GM12878 (cell line): ENCODE results near the gene LASP1NB.

Source experiments
- ATAC-seq: fragments of 200-7000 bp; cut with Tn5 transposase; 3 replicates; pipeline ENCODE4 v1.9.1; 2020; ENCODE audit warnings: mild to moderate bottlenecking, moderate library complexity
- BruUV-seq: library from RNA; stranded (reverse); fragments of 400-500 nt; replicated peaks from 2 replicates; lab custom pipeline; 2021; lab: Mats Ljungman, UMichigan
- CTCF ChIA-PET: fragments of 300-600 bp; sonication (Branson Sonifier 250); formaldehyde crosslinking; extraction: SDS; loops from one replicate; lab custom pipeline; 2021; ENCODE audit warnings: inconsistent platforms; lab: Yijun Ruan, JAX
- POLR2A ChIA-PET: fragments of 350-600 bp; formaldehyde crosslinking; extraction: SDS; loops from one replicate; lab custom pipeline; 2021; ENCODE audit warnings: inconsistent platforms; lab: Charles Lee
- RAD21 ChIA-PET: fragments of 300-600 bp; sonication (Branson Sonifier 250); formaldehyde crosslinking; loops from one replicate; lab custom pipeline; 2023; ENCODE audit warnings: antibody characterized with exemption; ENCODE audit not compliant: unreplicated experiment; lab: Charles Lee
- SMC1A ChIA-PET: fragments of 300-600 bp; sonication (Branson Sonifier 250); formaldehyde crosslinking; loops from one replicate; lab custom pipeline; 2023; ENCODE audit not compliant: unreplicated experiment, uncharacterized antibody; lab: Charles Lee
- DNase-seq: peaks from one replicate; pipeline ENCODE4 v3.0.0-alpha.2; 2011; ENCODE audit warnings: low read depth, low spot score
- FAIRE-seq: peaks from 3 replicates; lab custom pipeline; 2011; peaks lifted over from hg19 to GRCh38; lab: Jason Lieb, UNC
- H2AFZ ChIP-seq: 2 replicates; pipeline ENCODE4 v1.6.0; 2011; ENCODE audit warnings: low read depth, low read length, control low read depth; ENCODE audit not compliant: control insufficient read depth
- H3K27ac ChIP-seq: 2 replicates; pipeline ENCODE4 v1.5.1; 2011; ENCODE audit warnings: control low read depth; ENCODE audit not compliant: control insufficient read depth, insufficient read depth
- H3K27me3 ChIP-seq, 2 experiments: replicated peaks in 1 of 2; 2 replicates each; pipeline versions ENCODE4 v1.6.0 to v1.6.1; 2011; ENCODE audit warnings: low read length in 1 of 2; ENCODE audit not compliant: control insufficient read depth in 2 of 2, insufficient read depth in 2 of 2
- H3K36me3 ChIP-seq, 2 experiments: 2 replicates each; pipeline ENCODE4 v1.5.1; 2011; ENCODE audit warnings: low read length in 1 of 2; ENCODE audit not compliant: control insufficient read depth in 2 of 2, insufficient read depth in 2 of 2
- H3K4me1 ChIP-seq: 2 replicates; pipeline ENCODE4 v1.6.1; 2011; ENCODE audit warnings: mild to moderate bottlenecking, low read length, moderate library complexity, mixed read lengths; ENCODE audit not compliant: control insufficient read depth, insufficient read depth
- H3K4me2 ChIP-seq: 2 replicates; pipeline ENCODE4 v1.6.0; 2011; ENCODE audit warnings: control low read depth; ENCODE audit not compliant: control insufficient read depth, insufficient read depth
- H3K4me3 ChIP-seq: fragments of 200-600 bp; sonication (generic); 2 replicates; pipeline ENCODE4 v1.5.1; 2016
- H3K79me2 ChIP-seq: 2 replicates; pipeline ENCODE4 v1.6.0; 2011; ENCODE audit warnings: low read length; ENCODE audit not compliant: control insufficient read depth, insufficient read depth
- H3K9ac ChIP-seq: 2 replicates; pipeline ENCODE4 v1.8.0; 2011; ENCODE audit warnings: low read length, control low read depth, mixed read lengths; ENCODE audit not compliant: control insufficient read depth, insufficient read depth
- H3K9me3 ChIP-seq: replicated peaks from 3 replicates; pipeline ENCODE4 v1.5.1; 2011; ENCODE audit warnings: mild to moderate bottlenecking, low read length; ENCODE audit not compliant: control insufficient read depth, insufficient read depth
- H4K20me1 ChIP-seq: 2 replicates; pipeline ENCODE4 v1.6.0; 2011; ENCODE audit not compliant: control insufficient read depth, insufficient read depth
- NR2C2 ChIP-seq: IDR thresholded peaks from 2 replicates; pipeline ENCODE4 v1.6.1; 2011; ENCODE audit warnings: borderline replicate concordance, low read depth; ENCODE audit not compliant: control insufficient read depth, insufficient read length
- RAD51 ChIP-seq: fragments of 450-650 bp; IDR thresholded peaks from 2 replicates; pipeline ENCODE4 v1.6.1; 2016; ENCODE audit warnings: moderate library complexity, mild to moderate bottlenecking, inconsistent platforms
- WGBS: methylation state at CpG from one replicate; pipeline ENCODE4 v1.1.6; 2016; ENCODE audit warnings: low lambda C conversion rate; ENCODE audit not compliant: insufficient replicate concordance, insufficient coverage; ENCODE audit errors: missing lambda C conversion rate; 5-methylcytosine and 5-hydroxymethylcytosine counted together
- in situ Hi-C: fragments of 300-500 bp; cut with MboI; formaldehyde crosslinking; loops from 9 replicates; pipeline ENCODE4 v1.14.3; 2018; ENCODE audit warnings: mixed read lengths
- intact Hi-C: fragments of 100-400 bp; cut with micrococcal nuclease; formaldehyde crosslinking; loops from one replicate; pipeline ENCODE4 v1.14.2; 2022; ENCODE audit not compliant: unreplicated experiment
- TF ChIP-seq, protein P1 (sequence below): fragments of 450-650 bp; IDR thresholded peaks from 2 replicates; pipeline ENCODE4 v1.6.1; 2017; ENCODE audit warnings: low read depth, mild to moderate bottlenecking, moderate library complexity
- TF ChIP-seq, protein P2 (sequence below): fragments of 450-650 bp; IDR thresholded peaks from 2 replicates; pipeline ENCODE4 v1.6.1; 2017; ENCODE audit warnings: mild to moderate bottlenecking, moderate library complexity

The LASP1NB gene

DNA sequence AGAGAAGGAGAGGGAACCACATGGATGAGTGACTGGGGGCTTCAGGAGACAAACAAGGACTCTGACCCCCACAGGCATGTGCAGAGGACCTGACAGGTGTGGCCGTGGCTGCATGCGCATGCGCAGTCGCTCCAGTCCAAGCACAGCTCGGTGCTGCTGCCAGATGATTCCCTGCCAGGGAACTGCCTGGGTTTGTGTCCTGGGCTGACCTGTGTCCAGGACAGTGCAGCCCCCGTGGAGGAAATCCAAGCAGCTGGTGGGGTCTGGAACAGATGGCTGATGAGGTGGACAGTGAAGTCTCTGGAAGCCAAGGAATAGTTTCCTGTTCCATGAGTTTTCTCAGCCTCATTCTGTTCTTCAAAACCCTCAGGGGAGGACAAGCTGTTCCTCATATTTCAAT, 28.2 kb upstream of the LASP1NB start:
- ChIA-PET POLR2A (interaction anchor here (0.9 to 2.8 kb wide), 3 partner anchors 27 to 43 kb away, joined by 4 to 21 read pairs (median 10); partner anchors contain the start of genes LASP1 and RPL23), RAD21 (interaction anchor here (1.0 to 2.4 kb wide), 3 partner anchors 25 to 86 kb away, joined by 6 to 10 read pairs (median 7); partner anchors contain the start of gene LASP1), SMC1A (interaction anchor here (1.6 to 1.7 kb wide), 3 partner anchors 15 to 43 kb away, joined by 6 to 7 read pairs (median 6); partner anchors contain the start of gene RPL23), CTCF (interaction anchor here (0.9 to 2.0 kb wide), 4 partner anchors 11 to 277 kb away, joined by 3 to 6 read pairs (median 3); no protein-coding TSS in a partner anchor)
- FAIRE-seq (no peak), ATAC-seq (no peak), DNase-seq (no peak)
- Histone ChIP-seq H3K36me3 (peaks cover 19 to 33% of the 10 kb centered on the region in 2 experiments), H4K20me1 (no peaks in the 10 kb centered on the region), H3K4me1 (peaks cover 28% of the 10 kb centered on the region), H3K9ac (no peak overlapping the region), H3K27me3 (no peaks in the 10 kb centered on the region), H3K4me2 (no peak overlapping the region), H3K27ac (no peak overlapping the region), H3K9me3 (no peaks in the 10 kb centered on the region; the same call in 2 of the 3 replicates), H2AFZ (no peak overlapping the region), H3K4me3 (no peak overlapping the region), H3K79me2 (peaks cover 4% of the 10 kb centered on the region)
- in situ Hi-C loops, result no loop called here
- TF ChIP-seq RAD51 (no peak), NR2C2 (no peak)
- TF ChIP-seq, protein P1, sequence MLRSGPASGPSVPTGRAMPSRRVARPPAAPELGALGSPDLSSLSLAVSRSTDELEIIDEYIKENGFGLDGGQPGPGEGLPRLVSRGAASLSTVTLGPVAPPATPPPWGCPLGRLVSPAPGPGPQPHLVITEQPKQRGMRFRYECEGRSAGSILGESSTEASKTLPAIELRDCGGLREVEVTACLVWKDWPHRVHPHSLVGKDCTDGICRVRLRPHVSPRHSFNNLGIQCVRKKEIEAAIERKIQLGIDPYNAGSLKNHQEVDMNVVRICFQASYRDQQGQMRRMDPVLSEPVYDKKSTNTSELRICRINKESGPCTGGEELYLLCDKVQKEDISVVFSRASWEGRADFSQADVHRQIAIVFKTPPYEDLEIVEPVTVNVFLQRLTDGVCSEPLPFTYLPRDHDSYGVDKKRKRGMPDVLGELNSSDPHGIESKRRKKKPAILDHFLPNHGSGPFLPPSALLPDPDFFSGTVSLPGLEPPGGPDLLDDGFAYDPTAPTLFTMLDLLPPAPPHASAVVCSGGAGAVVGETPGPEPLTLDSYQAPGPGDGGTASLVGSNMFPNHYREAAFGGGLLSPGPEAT, result no peak
- TF ChIP-seq, protein P2, sequence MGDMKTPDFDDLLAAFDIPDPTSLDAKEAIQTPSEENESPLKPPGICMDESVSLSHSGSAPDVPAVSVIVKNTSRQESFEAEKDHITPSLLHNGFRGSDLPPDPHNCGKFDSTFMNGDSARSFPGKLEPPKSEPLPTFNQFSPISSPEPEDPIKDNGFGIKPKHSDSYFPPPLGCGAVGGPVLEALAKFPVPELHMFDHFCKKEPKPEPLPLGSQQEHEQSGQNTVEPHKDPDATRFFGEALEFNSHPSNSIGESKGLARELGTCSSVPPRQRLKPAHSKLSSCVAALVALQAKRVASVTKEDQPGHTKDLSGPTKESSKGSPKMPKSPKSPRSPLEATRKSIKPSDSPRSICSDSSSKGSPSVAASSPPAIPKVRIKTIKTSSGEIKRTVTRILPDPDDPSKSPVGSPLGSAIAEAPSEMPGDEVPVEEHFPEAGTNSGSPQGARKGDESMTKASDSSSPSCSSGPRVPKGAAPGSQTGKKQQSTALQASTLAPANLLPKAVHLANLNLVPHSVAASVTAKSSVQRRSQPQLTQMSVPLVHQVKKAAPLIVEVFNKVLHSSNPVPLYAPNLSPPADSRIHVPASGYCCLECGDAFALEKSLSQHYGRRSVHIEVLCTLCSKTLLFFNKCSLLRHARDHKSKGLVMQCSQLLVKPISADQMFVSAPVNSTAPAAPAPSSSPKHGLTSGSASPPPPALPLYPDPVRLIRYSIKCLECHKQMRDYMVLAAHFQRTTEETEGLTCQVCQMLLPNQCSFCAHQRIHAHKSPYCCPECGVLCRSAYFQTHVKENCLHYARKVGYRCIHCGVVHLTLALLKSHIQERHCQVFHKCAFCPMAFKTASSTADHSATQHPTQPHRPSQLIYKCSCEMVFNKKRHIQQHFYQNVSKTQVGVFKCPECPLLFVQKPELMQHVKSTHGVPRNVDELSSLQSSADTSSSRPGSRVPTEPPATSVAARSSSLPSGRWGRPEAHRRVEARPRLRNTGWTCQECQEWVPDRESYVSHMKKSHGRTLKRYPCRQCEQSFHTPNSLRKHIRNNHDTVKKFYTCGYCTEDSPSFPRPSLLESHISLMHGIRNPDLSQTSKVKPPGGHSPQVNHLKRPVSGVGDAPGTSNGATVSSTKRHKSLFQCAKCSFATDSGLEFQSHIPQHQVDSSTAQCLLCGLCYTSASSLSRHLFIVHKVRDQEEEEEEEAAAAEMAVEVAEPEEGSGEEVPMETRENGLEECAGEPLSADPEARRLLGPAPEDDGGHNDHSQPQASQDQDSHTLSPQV, result no peak
- BruUV-seq, result no TSS peak
- intact Hi-C loops, result no loop called here
- 98% methylated on average over 6 of the region's 6 CpGs for WGBS
